NB4 (cell line): ENCODE results near the gene DAGLA.
"Not testable (repeated sequence)": the region's sequence is repeated elsewhere in the genome, so short reads cannot be mapped to it uniquely, and the experiment has no call there.

Experiments
- CTCF ChIP-seq: IDR thresholded peaks from one replicate; pipeline ENCODE4 v1.5.1; 2012; ENCODE audit warnings: low read depth, low read length
- POLR2A ChIP-seq: IDR thresholded peaks from 2 replicates; pipeline ENCODE4 v1.6.1; 2011; ENCODE audit warnings: mild to moderate bottlenecking; ENCODE audit not compliant: insufficient read length; ENCODE audit errors: extremely low read depth

- not testable (repeated sequence) for TF ChIP-seq CTCF, POLR2A
These were observed 24.7 kb upstream of the DAGLA start for GRCh38 chr11:61655266-61656159.
